HCT116 (cell line): ENCODE measurements around the gene ABHD2. TPM values are rescaled to one million over a fixed set of nuclear protein-coding genes. Genes with fewer than 3 reads are reported as not detected.

ENCODE experiments used
- ATAC-seq: fragments of 200-7000 bp; cut with Tn5 transposase; 2 replicates; pipeline ENCODE4 v1.9.1; 2020; ENCODE audit warnings: mild to moderate bottlenecking, moderate library complexity
- BruUV-seq: library from RNA; stranded (reverse); fragments of 400-500 nt; replicated peaks from 2 replicates; lab custom pipeline; 2021; lab: Mats Ljungman, UMichigan
- CTCF ChIA-PET: fragments of 300-600 bp; sonication (Branson Sonifier 250); formaldehyde crosslinking; loops from one replicate; lab custom pipeline; 2021; ENCODE audit warnings: antibody characterized with exemption; lab: Charles Lee
- POLR2A ChIA-PET: fragments of 300-600, 350-600 bp; sonication (Branson Sonifier 250); formaldehyde crosslinking; loops from one replicate; lab custom pipeline; 2021; ENCODE audit warnings: antibody characterized with exemption; lab: Charles Lee
- RAD21 ChIA-PET, 2 experiments: fragments of 300-600 bp; sonication (Branson Sonifier 250); formaldehyde crosslinking; loops; one replicate each; lab custom pipeline; 2023; ENCODE audit warnings: low total read pairs in 2 of 2; ENCODE audit not compliant: uncharacterized antibody in 2 of 2, unreplicated experiment in 2 of 2, low non-redundant PET in 1 of 2; lab: Charles Lee
- DNase-seq: peaks from one replicate; pipeline ENCODE4 v3.0.0-alpha.2; 2010; ENCODE audit warnings: low read depth, low spot score
- H2AFZ ChIP-seq: fragments of 200-600 bp; shearing (Covaris generic), sonication (generic); 2 replicates; pipeline ENCODE4 v1.6.1; 2017; ENCODE audit warnings: low read depth, mixed run types, mixed read lengths, antibody characterized with exemption, low read length; ENCODE audit not compliant: poor library complexity, severe bottlenecking
- H3K27ac ChIP-seq: 2 replicates; pipeline ENCODE4 v1.5.1; 2012; ENCODE audit warnings: low read depth, low read length
- H3K27me3 ChIP-seq: fragments of 200-600 bp; sonication (generic); 2 replicates; pipeline ENCODE4 v1.6.1; 2016; ENCODE audit warnings: mixed run types, low read length, mixed read lengths; ENCODE audit not compliant: insufficient read depth
- H3K36me3 ChIP-seq, 2 experiments: fragments of 200-500 bp in 1 of 2; fragments of 200-600 bp in 1 of 2; sonication (Bioruptor generic) in 1 of 2; sonication (generic) in 1 of 2; 2 replicates each; pipeline versions ENCODE4 v1.5.1 to v1.6.1; 2014 to 2016; ENCODE audit warnings: low read length in 2 of 2, inconsistent platforms in 1 of 2, mixed read lengths in 1 of 2, mixed run types in 1 of 2; ENCODE audit not compliant: insufficient read depth in 2 of 2, control insufficient read depth in 1 of 2
- H3K4me1 ChIP-seq, 2 experiments: fragments of 200-600 bp in 1 of 2; sonication (generic) in 1 of 2; 2 replicates each; pipeline versions ENCODE4 v1.5.1 to v1.6.1; 2012 to 2017; ENCODE audit warnings: low read length in 2 of 2, inconsistent platforms in 1 of 2, mild to moderate bottlenecking in 1 of 2, mixed read lengths in 1 of 2, mixed run types in 1 of 2, moderate library complexity in 1 of 2; ENCODE audit not compliant: insufficient read depth in 2 of 2, control insufficient read depth in 1 of 2
- H3K4me2 ChIP-seq: fragments of 200-600 bp; sonication (generic); 2 replicates; pipeline ENCODE4 v1.6.1; 2017; ENCODE audit warnings: mixed run types, low read length, mixed read lengths
- H3K4me3 ChIP-seq, 2 experiments: fragments of 200-600 bp in 1 of 2; sonication (generic) in 1 of 2; replicated peaks in 1 of 2; 2 replicates each; pipeline ENCODE4 v1.5.1; 2011 to 2016; ENCODE audit warnings: low read length in 2 of 2, control low read depth in 1 of 2, low read depth in 1 of 2, mild to moderate bottlenecking in 1 of 2, mixed read lengths in 1 of 2, mixed run types in 1 of 2
- H3K79me2 ChIP-seq: fragments of 200-600 bp; sonication (generic); 2 replicates; pipeline ENCODE4 v1.6.1; 2017; ENCODE audit warnings: mild to moderate bottlenecking, mixed run types, low read length, moderate library complexity, mixed read lengths; ENCODE audit not compliant: insufficient read depth
- H3K9ac ChIP-seq: fragments of 200-600 bp; sonication (generic); 2 replicates; pipeline ENCODE4 v1.6.1; 2016; ENCODE audit warnings: low read length, mixed read lengths
- H3K9me2 ChIP-seq: fragments of 200-600 bp; sonication (generic), shearing (Covaris generic); 2 replicates; pipeline ENCODE4 v1.6.1; 2017; ENCODE audit warnings: mixed run types, mild to moderate bottlenecking, moderate library complexity; ENCODE audit not compliant: insufficient read depth
- H3K9me3 ChIP-seq, 2 experiments: fragments of 200-500 bp in 1 of 2; fragments of 200-600 bp in 1 of 2; sonication (Bioruptor generic) in 1 of 2; sonication (generic) in 1 of 2; 2 replicates each; pipeline ENCODE4 v1.6.1; 2014 to 2017; ENCODE audit warnings: low read length in 2 of 2, mixed read lengths in 2 of 2, inconsistent platforms in 1 of 2, low read depth in 1 of 2, mild to moderate bottlenecking in 1 of 2, mixed run types in 1 of 2, moderate library complexity in 1 of 2; ENCODE audit not compliant: control insufficient read depth in 1 of 2, insufficient read depth in 1 of 2
- H4K20me1 ChIP-seq: fragments of 200-600 bp; sonication (generic), shearing (Covaris generic); 2 replicates; pipeline ENCODE4 v1.6.1; 2017; ENCODE audit warnings: mixed run types, mild to moderate bottlenecking, moderate library complexity; ENCODE audit not compliant: insufficient read depth
- ATF3 ChIP-seq: IDR thresholded peaks from 2 replicates; pipeline ENCODE4 v1.6.1; 2012
- CBX3 ChIP-seq: IDR thresholded peaks from 2 replicates; pipeline ENCODE4 v1.6.1; 2012; ENCODE audit warnings: low read depth
- CEBPB ChIP-seq: IDR thresholded peaks from 2 replicates; pipeline ENCODE4 v1.6.1; 2012; ENCODE audit warnings: low read depth
- CTCF ChIP-seq, 3 experiments: fragments of 200-600 bp in 1 of 3; sonication (generic) in 1 of 3; IDR thresholded peaks in 2 of 3; conservative IDR thresholded peaks in 1 of 3; 2 replicates each; pipeline ENCODE4 v1.5.1; 2012 to 2017; ENCODE audit warnings: low read depth in 2 of 3, low read length in 2 of 3, antibody characterized with exemption in 1 of 3, borderline replicate concordance in 1 of 3, control low read depth in 1 of 3, mild to moderate bottlenecking in 1 of 3, mixed read lengths in 1 of 3, mixed run types in 1 of 3, moderate library complexity in 1 of 3; ENCODE audit not compliant: insufficient read depth in 1 of 3
- EGR1 ChIP-seq: IDR thresholded peaks from 2 replicates; pipeline ENCODE4 v1.6.1; 2012; ENCODE audit warnings: low read depth
- ELF1 ChIP-seq: IDR thresholded peaks from 2 replicates; pipeline ENCODE4 v1.6.1; 2012; ENCODE audit warnings: low read depth, borderline replicate concordance
- EZH2phosphoT487 ChIP-seq: fragments of 200-600 bp; IDR thresholded peaks from 2 replicates; pipeline ENCODE4 v1.6.1; 2018; ENCODE audit warnings: antibody characterized with exemption, borderline replicate concordance
- FOSL1 ChIP-seq: IDR thresholded peaks from 2 replicates; pipeline ENCODE4 v1.6.1; 2012; ENCODE audit warnings: low read depth
- POLR2A ChIP-seq: IDR thresholded peaks from 2 replicates; pipeline ENCODE4 v1.7.0; 2011; ENCODE audit warnings: borderline replicate concordance; ENCODE audit not compliant: insufficient read depth, insufficient read length; ENCODE audit errors: extremely low read depth
- POLR2AphosphoS5 ChIP-seq: IDR thresholded peaks from 2 replicates; pipeline ENCODE4 v1.6.1; 2011; ENCODE audit warnings: mild to moderate bottlenecking, low read depth, low read length, moderate library complexity
- RAD21 ChIP-seq: IDR thresholded peaks from 2 replicates; pipeline ENCODE4 v1.6.1; 2012; ENCODE audit warnings: low read depth, mild to moderate bottlenecking
- SIN3A ChIP-seq: IDR thresholded peaks from 2 replicates; pipeline ENCODE4 v1.6.1; 2012; ENCODE audit warnings: low read depth
- SP1 ChIP-seq: IDR thresholded peaks from 2 replicates; pipeline ENCODE4 v1.6.1; 2012; ENCODE audit warnings: low read depth
- SRF ChIP-seq: IDR thresholded peaks from 2 replicates; pipeline ENCODE4 v1.6.1; 2012; ENCODE audit warnings: low read depth
- TCF7L2 ChIP-seq: IDR thresholded peaks from 2 replicates; pipeline ENCODE4 v1.7.0; 2011; ENCODE audit warnings: borderline replicate concordance, inconsistent platforms; ENCODE audit not compliant: insufficient read depth, insufficient read length; ENCODE audit errors: extremely low read depth
- YY1 ChIP-seq: IDR thresholded peaks from 2 replicates; pipeline ENCODE4 v1.6.1; 2011; ENCODE audit warnings: low read length, low read depth, moderate library complexity, mild to moderate bottlenecking; ENCODE audit not compliant: insufficient replicate concordance; ENCODE audit errors: extremely low read depth
- ZBTB33 ChIP-seq: IDR thresholded peaks from 2 replicates; pipeline ENCODE4 v1.6.1; 2011; ENCODE audit warnings: mild to moderate bottlenecking, low read length, moderate library complexity; ENCODE audit not compliant: insufficient replicate concordance; ENCODE audit errors: extremely low read depth
- ZFX ChIP-seq: fragments of 450-650 bp; IDR thresholded peaks from 2 replicates; pipeline ENCODE4 v1.6.1; 2017
- ZNF274 ChIP-seq: fragments of 200-500 bp; sonication (Bioruptor generic); IDR thresholded peaks from 2 replicates; pipeline ENCODE4 v1.6.1; 2014; ENCODE audit warnings: mild to moderate bottlenecking, low read depth, low read length, inconsistent platforms
- intact Hi-C: fragments of 100-400 bp; cut with micrococcal nuclease; formaldehyde crosslinking; loops from 2 replicates; pipeline ENCODE4 v1.10.0; 2022
- total RNA-seq: library from RNA; stranded (reverse); gene quantifications from one replicate; pipeline ENCODE4 v1.2.1, GENCODE V29; 2021; ENCODE audit not compliant: unreplicated experiment
- TF ChIP-seq, protein P1 (sequence below): IDR thresholded peaks from 2 replicates; pipeline ENCODE4 v1.6.1; 2012

Gene ABHD2
- total RNA-seq, 1 experiment from 2014 or later, result 40.8 TPM

- TF ChIP-seq POLR2A (no peak), ZBTB33 (no peak), SRF (no peak), SIN3A (no peak), ATF3 (no peak)
- TF ChIP-seq, all 23 proteins: peak for 4
Observed at GRCh38 chr15:89105147-89105546, 16.9 kb downstream of the ABHD2 start (continued).

GRCh38 chr15:89106200-89106599 lies 17.9 kb downstream of the ABHD2 start:
- H3K36me3 ChIP-seq, result no peaks in the 10 kb centered on the region
- intact Hi-C loops, result no loop called here
- H3K79me2 ChIP-seq, result peaks cover 5% of the 10 kb centered on the region; the same call in 1 of the 2 replicates
- RAD21 ChIA-PET, result no interaction called here
- CTCF ChIA-PET, result no interaction called here
- H3K9me3 ChIP-seq, result no peaks in the 10 kb centered on the region
- no peak overlapping the region for H3K27ac ChIP-seq
- no peak for DNase-seq
- H3K4me2 ChIP-seq, result no peak overlapping the region
- POLR2A ChIA-PET, result interaction anchor here (2.4 kb wide), 1 partner anchor 18 kb away, joined by 6 read pairs; the partner anchor contains the start of gene ABHD2
- no peaks in the 10 kb centered on the region for H3K27me3 ChIP-seq
- H3K9ac ChIP-seq, result no peak overlapping the region
- BruUV-seq, result no TSS peak
- no peaks in the 10 kb centered on the region for H4K20me1 ChIP-seq
- no peak for ATAC-seq
- no peaks in the 10 kb centered on the region for H3K9me2 ChIP-seq
- H3K4me3 ChIP-seq, result no peak overlapping the region
- peaks cover 27 to 65% of the 10 kb centered on the region in 2 experiments for H3K4me1 ChIP-seq
- H2AFZ ChIP-seq, result no peak overlapping the region
- no peak for TF ChIP-seq TCF7L2
- no peak for TF ChIP-seq ELF1
- no peak for TF ChIP-seq FOSL1
- no peak for TF ChIP-seq CTCF (IDR thresholded peaks at IDR 0.05 in 2 of 3, conservative IDR thresholded peaks at IDR 0.05 in 1 of 3; ENCODE audit: borderline replicate concordance in 1 of 3, insufficient read depth in 1 of 3, low read depth in 2 of 3, low read length in 2 of 3)
- TF ChIP-seq ATF3, result no peak
- TF ChIP-seq YY1, result no peak
- no peak for TF ChIP-seq POLR2AphosphoS5
- no peak for TF ChIP-seq SP1
- no peak for TF ChIP-seq ZFX
- no peak for TF ChIP-seq EGR1
- TF ChIP-seq EZH2phosphoT487, result no peak
- no peak for TF ChIP-seq CEBPB
- TF ChIP-seq SIN3A, result no peak
- TF ChIP-seq ZNF274, result no peak
- no peak for TF ChIP-seq CBX3
- TF ChIP-seq, protein P1, sequence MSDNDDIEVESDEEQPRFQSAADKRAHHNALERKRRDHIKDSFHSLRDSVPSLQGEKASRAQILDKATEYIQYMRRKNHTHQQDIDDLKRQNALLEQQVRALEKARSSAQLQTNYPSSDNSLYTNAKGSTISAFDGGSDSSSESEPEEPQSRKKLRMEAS, result no peak
- no peak for TF ChIP-seq RAD21
- TF ChIP-seq POLR2A, result no peak
